ENCODE data around the gene CEP57. TPM values are rescaled to one million over a fixed set of nuclear protein-coding genes. Genes with fewer than 3 reads are reported as not detected.
A peak's percentile ranks its signal among the peaks of the same experiment; 100 is the strongest.

CEP57 gene
- total RNA-seq, 1 donor from 2014 or later: 31.3 TPM

GRCh38 chr11:95835351-95835750 lies 45.1 kb downstream of the CEP57 start:
- Mint-ChIP-seq H3K36me3 (ENCODE audit: unreplicated experiment) (peaks cover 30% of the 10 kb centered on the region), H3K27me3 (ENCODE audit: unreplicated experiment) (no peaks in the 10 kb centered on the region), H3K4me3 (ENCODE audit: unreplicated experiment) (no peak overlapping the region), H3K27ac (ENCODE audit: unreplicated experiment) (peak overlapping the region; percentile 41), H3K9me3 (ENCODE audit: unreplicated experiment) (no peaks in the 10 kb centered on the region), H3K4me1 (ENCODE audit: unreplicated experiment) (peaks cover 26% of the 10 kb centered on the region)
- TF ChIP-seq, protein P1, sequence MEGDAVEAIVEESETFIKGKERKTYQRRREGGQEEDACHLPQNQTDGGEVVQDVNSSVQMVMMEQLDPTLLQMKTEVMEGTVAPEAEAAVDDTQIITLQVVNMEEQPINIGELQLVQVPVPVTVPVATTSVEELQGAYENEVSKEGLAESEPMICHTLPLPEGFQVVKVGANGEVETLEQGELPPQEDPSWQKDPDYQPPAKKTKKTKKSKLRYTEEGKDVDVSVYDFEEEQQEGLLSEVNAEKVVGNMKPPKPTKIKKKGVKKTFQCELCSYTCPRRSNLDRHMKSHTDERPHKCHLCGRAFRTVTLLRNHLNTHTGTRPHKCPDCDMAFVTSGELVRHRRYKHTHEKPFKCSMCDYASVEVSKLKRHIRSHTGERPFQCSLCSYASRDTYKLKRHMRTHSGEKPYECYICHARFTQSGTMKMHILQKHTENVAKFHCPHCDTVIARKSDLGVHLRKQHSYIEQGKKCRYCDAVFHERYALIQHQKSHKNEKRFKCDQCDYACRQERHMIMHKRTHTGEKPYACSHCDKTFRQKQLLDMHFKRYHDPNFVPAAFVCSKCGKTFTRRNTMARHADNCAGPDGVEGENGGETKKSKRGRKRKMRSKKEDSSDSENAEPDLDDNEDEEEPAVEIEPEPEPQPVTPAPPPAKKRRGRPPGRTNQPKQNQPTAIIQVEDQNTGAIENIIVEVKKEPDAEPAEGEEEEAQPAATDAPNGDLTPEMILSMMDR (IDR thresholded peaks at IDR 0.05): no peak
- DNase-seq (ENCODE audit: extremely low spot score, unreplicated experiment): no peak

DNA sequence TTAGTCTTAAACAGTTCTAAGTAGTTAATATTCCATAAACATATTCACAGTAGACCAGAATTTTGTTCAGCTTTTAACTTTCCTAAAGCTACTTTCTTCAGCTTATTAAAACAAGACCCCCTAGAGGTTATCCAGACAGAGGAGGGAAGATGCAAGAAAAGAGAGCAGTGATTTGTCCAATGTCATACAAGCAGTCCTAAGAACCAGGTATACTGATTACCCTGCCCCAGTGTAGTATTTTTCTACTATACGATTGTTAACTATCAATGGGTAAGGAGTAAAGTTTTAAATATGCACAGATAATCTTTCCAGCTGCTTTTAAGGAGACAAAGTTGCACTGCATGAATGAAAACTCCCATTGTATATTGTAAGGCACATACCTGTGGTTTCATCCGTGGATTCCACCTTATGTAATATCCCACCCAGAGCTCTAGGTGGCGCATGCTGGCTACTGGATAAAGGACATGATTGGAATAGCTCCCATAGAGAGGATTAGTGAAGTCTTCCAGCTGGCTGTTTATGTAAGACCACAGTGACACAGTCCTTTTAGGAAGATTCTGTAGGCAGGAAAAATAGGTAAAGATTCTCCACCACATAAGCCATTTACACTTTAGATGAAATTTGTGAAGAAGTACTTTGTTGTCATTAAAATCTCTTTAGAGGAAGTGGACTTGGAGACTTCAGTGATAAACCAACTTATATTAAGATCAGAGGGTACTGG lies 45.6 kb downstream of the CEP57 start:
- peak; percentile 86 for DNase-seq (ENCODE audit: extremely low spot score, unreplicated experiment)

GRCh38 chr11:95845167-95845566 lies 54.9 kb downstream of the CEP57 start:
- H3K4me1 Mint-ChIP-seq (ENCODE audit: unreplicated experiment): peaks cover 2% of the 10 kb centered on the region
- TF ChIP-seq, protein P1 (IDR thresholded peaks at IDR 0.05): no peak

More for the DNA sequence above, 45.6 kb downstream of the CEP57 start:
- peak overlapping the region; percentile 54 for H3K27ac Mint-ChIP-seq (ENCODE audit: unreplicated experiment)
- no peaks in the 10 kb centered on the region for H3K9me3 Mint-ChIP-seq (ENCODE audit: unreplicated experiment)
- peaks cover 30% of the 10 kb centered on the region for H3K36me3 Mint-ChIP-seq (ENCODE audit: unreplicated experiment)
- no peaks in the 10 kb centered on the region for H3K27me3 Mint-ChIP-seq (ENCODE audit: unreplicated experiment)
- TF ChIP-seq, protein P1 (IDR thresholded peaks at IDR 0.05): peak; percentile 91
- peaks cover 22% of the 10 kb centered on the region for H3K4me1 Mint-ChIP-seq (ENCODE audit: unreplicated experiment)
- H3K4me3 Mint-ChIP-seq (ENCODE audit: unreplicated experiment): no peak overlapping the region

DNA sequence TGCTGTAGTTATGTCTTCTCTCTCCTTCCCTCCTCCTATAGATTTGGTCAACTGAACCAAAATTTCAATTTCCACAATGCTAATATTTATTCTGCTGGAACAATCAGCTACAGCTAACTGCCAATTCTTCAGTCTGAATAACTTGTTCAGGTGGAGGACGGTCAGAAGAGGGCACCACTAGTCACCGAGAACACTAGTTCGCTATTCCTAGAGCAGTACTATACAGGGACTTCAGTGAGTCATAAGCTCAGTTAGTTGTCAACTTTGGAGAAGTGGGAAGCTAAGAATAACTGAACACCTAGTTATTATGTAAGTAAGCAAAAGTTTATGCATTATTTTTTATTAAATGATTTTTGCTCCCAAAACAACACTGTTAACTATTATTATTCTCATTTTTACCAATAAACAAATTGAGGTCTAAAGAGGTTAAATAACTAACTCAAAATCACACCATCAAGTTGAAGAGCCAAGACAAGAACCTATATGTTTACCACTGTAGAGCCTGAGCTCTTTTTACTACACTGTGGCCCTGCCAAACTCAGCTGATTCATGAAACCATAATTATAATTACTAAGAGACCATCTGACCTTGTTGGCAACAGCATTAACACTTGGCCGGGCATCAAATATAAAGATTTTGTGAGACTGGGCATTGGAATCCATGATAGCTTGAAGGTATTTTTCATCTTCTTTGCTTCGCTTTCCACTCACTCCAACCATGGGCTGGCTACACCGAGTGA lies 59.0 kb downstream of the CEP57 start:
- Mint-ChIP-seq H3K36me3 (ENCODE audit: unreplicated experiment) (peaks cover 14% of the 10 kb centered on the region), H3K4me1 (ENCODE audit: unreplicated experiment) (peaks cover 2% of the 10 kb centered on the region), H3K9me3 (ENCODE audit: unreplicated experiment) (no peaks in the 10 kb centered on the region), H3K4me3 (ENCODE audit: unreplicated experiment) (no peak overlapping the region), H3K27ac (ENCODE audit: unreplicated experiment) (no peak overlapping the region), H3K27me3 (ENCODE audit: unreplicated experiment) (no peaks in the 10 kb centered on the region)
- DNase-seq (ENCODE audit: extremely low spot score, unreplicated experiment): no peak
- TF ChIP-seq, protein P1 (IDR thresholded peaks at IDR 0.05): peak; percentile 69

More at GRCh38 chr11:95845167-95845566, 54.9 kb downstream of the CEP57 start:
- H3K4me3 Mint-ChIP-seq (ENCODE audit: unreplicated experiment): no peak overlapping the region
- H3K9me3 Mint-ChIP-seq (ENCODE audit: unreplicated experiment): no peaks in the 10 kb centered on the region
- no peak overlapping the region for H3K27ac Mint-ChIP-seq (ENCODE audit: unreplicated experiment)
- peaks cover 15% of the 10 kb centered on the region for H3K36me3 Mint-ChIP-seq (ENCODE audit: unreplicated experiment)
- no peak for DNase-seq (ENCODE audit: extremely low spot score, unreplicated experiment)
- H3K27me3 Mint-ChIP-seq (ENCODE audit: unreplicated experiment): no peaks in the 10 kb centered on the region

DNA sequence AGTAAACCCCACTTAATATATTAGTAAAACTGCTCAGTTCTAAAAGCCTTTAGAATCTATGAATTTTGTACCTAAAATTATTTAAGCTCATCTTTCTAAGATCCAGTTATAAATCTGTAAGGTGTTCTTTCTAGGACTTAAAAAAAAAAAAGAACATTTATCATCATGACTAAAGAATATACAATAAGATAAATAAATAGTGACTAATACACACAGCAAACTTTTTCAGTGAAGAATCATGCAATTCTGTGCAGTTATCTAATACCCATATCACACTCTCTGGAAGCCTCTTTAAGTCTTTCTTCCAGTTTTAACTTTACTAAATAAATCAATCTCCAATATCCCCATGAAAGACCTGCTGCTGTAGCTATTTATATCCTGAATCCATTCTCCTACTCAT lies 59.8 kb downstream of the CEP57 start:
- TF ChIP-seq, protein P1 (IDR thresholded peaks at IDR 0.05): no peak
- peaks cover 2% of the 10 kb centered on the region for H3K4me1 Mint-ChIP-seq (ENCODE audit: unreplicated experiment)
- no peaks in the 10 kb centered on the region for H3K27me3 Mint-ChIP-seq (ENCODE audit: unreplicated experiment)
- H3K36me3 Mint-ChIP-seq (ENCODE audit: unreplicated experiment): peaks cover 14% of the 10 kb centered on the region
- no peak for DNase-seq (ENCODE audit: extremely low spot score, unreplicated experiment)
- no peak overlapping the region for H3K27ac Mint-ChIP-seq (ENCODE audit: unreplicated experiment)
- H3K4me3 Mint-ChIP-seq (ENCODE audit: unreplicated experiment): no peak overlapping the region
- no peaks in the 10 kb centered on the region for H3K9me3 Mint-ChIP-seq (ENCODE audit: unreplicated experiment)
